Measurements from ENCODE around the gene ACOXL.

The ACOXL gene

DNA sequence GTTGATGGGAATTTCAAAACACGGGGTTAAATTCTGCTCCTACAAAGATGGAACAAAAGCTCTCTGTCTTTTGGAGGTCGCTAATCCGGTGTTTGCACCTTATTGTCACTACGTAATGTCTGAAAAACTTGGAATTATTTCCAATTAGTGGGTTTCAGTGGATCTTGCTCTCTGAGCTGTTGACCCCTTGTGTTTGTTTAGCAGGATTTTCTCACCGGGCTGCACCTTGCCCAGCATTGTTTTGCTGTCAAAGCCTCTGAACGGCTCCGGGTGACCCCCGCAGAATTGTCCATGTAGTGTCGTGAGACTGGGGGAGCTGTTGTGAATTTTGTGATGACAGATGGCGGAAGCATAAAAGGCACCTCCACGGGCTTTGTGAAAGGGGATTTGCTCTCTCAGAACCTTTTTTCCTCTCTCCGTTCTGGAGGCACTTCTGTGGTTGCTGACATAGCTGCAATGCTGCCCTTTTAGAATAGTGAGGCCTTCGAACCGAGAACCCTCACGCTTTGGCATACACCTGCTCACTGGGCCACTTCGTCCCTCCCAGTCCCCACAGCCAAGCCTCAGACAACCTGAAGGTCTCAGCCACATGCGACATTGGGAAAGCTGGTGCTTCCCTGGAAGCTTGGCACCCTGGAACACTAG is 129.4 kb downstream of the ACOXL start:
- DNase-seq, result no peak

DNA sequence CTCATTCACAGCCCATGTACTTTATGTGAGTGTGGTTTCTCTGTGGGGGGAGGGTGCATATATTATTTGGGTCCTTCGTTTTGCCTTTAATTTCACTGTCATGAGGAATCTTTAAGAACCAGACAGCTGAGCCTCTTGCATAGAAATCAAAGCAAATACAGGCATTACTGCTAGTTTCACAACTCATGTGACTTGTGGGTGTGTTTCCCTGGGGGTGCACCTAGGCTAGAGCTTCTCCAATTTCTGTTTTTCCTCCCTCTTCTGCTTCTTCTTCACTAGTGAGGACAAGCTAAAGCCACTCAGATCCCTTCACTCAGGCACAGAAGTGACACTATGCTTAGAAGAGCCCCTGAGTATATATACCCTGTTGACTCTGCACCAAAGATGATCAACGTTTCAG is 131.4 kb downstream of the ACOXL start:
- DNase-seq, result no peak

DNA sequence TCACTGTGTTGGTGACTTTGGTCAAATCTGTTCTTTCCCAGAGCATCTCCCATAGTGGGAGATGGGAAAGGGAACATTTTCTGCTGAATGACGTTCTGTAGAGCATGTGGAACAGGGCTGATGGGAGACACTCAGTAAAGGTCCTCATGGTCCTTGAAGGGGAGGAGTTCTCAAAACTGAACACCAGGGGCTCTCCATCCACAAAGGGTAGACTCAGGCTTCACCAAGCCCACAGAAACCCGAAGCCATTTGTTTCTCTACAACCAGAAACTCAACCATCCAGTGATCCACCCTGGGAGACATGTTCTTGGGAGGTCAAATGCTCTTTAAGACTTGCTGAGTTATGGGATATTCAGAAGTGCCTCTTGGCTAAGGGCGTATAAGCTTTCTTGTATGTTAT is 131.8 kb downstream of the ACOXL start:
- no peak for DNase-seq

DNA sequence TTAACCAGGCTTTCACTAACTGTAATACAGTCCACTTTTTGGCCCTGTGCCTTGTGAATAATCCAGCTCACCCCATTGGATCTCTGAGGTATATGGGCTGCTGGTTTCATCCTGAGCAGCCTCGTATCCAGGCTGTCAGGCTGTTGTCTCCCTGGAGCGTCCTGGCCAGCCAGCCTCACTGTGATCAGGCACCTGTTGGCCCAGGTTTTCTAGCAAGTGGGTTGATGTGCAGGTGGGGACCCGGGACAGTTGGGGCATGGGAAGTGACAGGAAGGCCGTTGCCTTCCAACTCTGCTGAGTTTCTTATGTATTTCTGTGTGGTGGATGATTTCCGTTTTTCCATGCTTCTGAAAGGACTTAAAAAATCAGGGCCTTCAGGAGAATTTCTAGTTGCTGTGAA is 132.4 kb downstream of the ACOXL start:
- DNase-seq, result no peak

DNA sequence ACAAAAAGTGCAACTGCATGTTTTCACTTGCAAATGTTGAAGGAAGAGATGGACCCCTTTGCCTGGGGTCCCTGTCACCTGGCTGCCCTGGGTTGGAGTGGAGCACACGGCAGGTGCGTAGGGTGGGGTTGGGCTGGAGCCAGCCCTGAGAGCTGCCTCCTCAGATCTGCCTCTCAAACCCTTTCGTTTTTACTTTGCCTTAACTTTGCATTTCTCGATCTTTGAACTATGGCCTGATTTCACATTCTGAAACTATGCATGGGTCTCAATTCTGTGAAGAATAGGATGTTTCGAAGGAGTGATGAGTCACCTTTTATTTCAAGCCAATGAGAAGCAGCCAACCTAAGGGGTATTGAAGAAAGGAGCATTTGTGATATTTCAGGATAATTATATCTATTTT is 132.8 kb downstream of the ACOXL start:
- no peak for DNase-seq

DNA sequence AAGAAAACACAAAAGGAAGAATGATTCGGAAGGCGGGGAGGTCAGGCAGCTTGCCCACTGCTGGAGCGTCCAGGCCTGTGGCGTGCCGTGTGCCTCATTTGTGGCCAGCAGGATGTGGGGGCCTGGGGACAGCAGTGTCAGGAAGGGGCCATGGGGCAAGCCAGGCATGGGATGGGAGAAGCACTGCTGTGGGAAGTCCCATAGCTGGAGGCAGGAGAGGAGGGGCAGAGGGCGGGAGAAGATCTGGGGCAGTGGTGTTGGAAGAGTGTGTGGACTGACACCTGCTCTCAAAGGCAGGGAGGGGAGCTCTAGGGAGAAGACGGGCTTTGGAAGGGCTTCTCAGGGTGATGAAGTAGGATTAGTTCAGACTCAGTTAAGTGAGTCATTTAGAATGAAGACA is 133.7 kb downstream of the ACOXL start:
- no peak for DNase-seq

DNA sequence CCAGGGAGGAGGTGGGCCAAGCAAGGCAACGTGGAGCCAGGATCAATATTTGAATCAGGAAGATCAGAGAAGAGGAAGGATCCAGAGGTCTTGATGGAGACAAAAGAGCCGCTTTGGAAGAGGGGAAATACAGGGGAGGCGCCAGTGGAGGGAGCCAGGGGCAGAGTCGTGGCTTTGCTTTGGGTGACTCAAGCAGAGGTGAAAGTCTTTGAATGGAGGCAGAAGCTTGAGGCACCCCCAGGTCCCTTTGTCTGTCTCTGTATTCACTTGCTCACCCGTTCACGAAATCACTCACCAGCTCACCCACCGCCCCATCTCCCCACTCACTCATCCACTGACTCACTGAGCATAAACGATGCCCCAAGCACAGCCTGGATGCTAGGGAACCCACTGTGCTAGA is 134.1 kb downstream of the ACOXL start:
- DNase-seq, result no peak

DNA sequence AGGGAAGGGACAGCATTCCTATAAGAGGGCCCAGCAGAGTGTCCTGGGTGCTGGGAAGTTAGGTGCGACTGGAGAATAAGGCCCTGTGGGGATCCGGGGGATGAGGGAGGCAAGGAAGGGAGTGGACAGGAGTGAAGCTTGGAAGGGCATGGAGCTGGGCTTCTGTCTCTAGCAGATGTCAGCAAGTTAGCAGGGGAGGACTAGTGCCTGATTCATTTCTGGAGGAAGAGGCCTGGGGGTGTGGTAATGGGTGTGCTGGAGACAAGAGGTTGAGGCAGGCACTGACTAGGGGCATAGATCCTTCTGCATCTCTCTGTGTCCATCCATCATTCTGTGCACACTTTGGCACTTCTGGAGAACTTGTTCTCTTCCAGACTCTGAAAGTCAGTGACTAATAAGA is 134.7 kb downstream of the ACOXL start:
- no peak for DNase-seq

DNA sequence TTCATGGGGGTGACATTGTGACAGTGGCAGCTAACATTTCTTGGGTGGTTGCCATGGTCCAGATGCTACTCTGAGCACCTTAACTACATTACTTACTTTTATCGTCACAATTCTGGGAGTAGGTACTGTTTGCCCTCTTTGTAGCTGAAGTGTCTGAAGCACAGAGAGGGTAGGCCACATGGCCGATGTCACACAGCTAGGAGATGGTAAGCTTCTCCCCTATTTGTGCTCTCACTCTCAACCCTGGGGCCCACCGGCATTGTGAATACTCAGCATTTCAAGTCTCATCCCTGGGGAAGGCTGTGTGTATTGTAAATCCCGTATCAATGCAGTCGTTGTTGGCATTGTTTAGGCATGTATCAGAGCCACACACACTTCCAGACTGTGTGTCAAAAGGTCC is 136.6 kb downstream of the ACOXL start:
- DNase-seq, result no peak

DNA sequence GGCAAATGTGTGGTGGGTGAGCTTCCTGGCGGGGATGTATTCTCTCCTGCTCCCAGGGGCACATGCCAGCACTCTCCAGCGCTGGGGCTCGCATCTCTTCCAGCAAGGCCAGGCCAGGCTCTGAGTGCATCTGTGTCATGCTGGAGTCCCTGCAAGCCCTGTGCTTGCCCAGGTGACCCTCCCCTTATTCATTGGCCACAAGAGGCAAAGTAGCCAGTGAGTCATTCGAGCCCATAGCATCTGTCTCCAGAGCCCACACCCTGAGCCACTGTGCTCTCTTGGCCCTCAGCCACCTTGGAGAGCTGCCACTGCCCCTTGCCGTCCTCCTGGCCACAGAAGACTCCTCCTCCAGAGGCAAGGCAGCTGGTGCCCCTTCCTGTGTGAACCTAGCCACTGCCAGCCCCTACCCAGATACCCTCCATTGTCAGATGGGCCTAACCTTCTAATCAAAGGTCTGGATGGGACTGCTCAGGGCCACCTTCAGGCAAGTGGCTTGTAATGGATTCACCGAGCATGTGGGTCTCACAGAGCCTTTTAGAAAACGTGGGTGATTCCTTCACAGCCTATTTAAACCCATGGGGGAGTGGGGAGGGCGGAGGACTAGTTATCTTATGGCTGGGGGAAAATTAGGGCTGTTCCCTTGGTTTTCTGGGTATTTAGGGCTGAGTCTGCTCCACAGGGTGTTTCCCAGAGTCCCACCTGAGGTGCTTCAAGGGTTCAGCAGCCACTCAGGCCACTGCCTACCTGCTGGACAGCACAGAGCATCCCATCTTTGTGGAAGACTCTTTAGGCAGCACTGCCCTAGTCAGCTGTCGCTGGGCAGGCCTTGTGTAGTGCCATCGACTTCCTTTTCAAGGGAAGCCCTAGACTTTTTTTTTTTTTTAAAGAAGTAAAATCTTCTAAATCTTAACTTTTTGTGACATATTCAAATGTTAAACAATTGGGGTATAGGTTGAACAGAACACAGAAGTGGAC is 137.4 kb downstream of the ACOXL start:
- no peak for DNase-seq

DNA sequence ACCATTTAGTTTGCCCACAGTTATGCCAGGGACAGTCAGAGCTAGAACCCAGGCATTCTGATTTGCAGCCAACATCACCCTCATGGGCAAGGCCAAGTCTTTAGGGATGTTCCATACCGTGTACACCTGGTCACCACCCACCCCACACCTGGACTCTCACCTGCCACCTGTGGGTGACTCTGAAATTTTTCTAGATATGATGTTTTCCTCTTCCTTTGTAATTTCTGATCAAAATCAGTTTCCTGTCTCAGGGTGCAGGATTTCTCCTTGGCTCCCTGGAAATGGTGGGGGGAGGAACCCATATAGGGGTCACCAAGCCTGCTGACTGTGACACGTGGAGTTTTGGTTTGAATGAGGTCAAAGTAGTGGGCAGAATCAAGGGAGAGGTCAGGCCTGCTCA is 138.2 kb downstream of the ACOXL start:
- DNase-seq, result no peak

DNA sequence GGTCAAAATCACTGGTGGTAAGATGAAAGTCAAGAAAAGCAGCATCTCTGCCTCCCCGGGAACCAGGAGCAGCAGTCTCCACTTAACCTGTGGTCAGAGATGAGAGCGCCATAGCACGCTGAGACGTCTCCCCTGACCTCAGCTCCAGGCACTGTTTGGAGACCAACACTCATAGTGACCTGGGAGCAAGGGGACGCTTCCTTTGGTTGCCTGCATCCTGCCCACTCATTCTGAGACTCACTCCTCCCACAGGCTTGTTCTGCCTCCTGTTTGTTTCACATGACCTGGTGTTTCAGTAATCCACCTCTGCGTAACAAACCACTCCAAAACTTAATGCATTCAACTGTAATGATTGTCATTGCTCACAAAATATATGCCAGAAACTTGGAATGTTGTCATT is 139.3 kb downstream of the ACOXL start:
- no peak for DNase-seq

DNA sequence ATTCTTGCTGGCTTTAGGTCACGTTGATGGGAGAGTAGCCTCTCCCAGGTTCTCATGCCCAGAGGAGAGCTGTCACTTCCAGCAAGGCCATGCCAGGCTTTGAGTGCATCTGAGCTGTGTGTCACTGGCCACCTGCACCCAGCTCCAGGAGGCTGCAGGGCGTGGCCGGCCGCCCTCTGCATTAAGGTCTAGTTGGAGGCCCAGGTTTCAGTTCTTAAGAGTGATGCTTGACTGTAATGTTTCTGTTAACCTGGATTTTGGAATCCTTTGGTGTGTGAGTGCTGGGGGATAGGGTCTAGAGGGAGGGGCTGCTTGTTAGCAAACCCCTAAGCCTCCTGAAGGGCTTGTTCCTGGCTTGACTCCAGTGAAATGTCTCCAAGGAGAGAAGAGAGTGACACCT is 140.1 kb downstream of the ACOXL start:
- no peak for DNase-seq

DNA sequence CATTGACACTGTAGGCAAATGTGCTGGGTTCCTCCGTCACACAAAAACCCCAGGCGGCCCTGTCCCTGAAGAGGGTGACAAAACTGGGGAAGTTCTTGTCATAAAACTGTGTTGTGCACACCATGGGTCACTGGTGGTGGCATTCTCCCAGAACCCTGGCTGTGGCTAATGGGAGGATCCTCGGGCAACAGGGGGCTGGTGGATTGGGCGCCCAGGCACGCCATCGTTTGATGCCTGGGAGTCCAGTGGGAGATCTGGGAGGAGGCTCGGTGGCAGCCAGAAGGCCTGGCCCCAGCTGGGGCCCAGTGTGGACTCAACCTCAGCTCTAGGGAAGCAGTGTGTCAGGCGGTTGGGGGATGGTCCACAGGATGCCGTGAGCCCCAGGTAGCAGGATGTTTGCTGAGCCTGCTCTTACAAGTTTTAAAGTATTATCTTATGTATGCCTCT is 140.7 kb downstream of the ACOXL start:
- no peak for DNase-seq

DNA sequence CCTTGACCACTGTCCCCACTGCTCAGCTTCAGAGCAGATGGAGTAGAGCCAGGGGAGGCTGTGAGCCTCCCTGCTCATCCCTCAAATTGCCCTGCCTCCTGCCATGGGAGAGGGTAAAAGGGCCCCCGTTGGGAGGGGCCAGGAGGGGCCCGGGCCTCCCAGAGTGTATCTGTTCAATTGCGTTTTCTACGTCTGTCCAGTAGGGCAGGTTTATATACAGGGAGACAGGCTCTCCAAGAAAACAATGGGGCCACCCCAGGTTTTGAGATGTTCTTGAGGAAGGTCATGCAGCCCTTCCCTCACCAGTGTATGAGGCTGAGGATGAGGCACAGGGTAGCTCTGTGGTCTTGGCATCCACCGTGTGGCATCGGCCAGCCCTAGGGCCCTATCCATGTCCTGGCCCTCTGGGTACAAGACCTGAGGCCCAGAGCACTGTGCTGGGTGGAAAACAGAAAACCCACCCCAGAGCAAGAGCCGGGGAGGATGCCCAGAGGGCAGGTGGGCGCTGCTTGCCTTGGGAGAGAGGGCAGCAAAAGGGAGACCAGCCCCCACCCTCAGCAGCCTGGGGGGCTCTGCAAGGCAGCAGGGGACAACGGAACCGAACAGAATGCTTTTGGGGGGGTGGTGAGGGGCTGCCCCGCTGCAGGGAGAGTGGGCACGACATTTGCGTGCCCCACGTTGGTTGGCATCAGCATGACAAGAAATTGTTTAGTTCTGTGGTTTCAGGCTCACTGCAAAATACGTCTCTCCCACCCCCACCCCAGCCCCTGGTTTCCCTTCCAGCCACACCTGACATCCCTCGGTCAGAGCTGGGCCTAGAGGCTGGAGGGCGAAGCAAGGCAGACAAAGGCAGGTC is 141.5 kb downstream of the ACOXL start:
- DNase-seq, result no peak

DNA sequence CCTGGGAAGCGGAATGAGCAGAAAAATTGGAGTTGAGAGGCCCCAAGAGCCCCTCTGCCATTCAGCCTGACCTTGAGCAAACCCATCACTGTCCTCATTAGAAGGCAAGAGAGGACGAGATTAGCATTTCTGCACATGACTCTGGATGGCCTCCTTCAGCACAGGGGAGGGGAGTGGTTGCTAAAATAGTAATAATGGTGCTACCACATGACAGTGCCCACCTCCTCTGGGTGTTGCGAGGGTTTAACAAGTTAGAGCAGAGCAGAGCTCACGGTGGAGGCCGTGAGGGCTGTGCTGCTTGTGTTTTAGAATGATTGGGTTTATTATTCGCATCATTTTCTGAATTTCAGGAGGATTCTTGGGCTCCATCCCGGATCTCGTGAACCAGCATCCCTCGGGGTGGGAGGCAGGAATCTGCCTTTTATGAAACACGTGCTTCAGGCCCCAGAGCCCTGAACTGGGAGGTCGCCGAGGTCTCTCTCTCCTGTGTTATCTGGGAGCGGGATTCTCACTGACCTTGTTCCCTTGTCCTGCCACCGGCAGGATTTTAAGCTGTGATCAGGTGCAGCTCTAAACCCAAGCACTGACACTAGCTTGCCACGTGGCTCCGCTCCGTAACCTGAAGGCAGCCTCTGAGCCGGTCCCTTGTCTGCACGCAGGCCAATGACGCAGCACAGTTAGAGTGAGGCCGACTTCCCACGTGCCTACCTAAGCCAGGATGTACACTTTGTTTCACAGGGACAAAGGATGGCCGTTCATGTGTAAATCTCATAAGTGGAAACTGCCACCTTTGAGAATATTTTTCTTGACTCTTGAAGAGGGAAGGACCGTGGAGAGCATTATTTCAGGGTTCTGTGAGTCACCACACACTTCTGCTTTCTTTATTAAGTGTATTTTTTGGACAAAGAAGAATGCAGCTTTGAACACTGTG is 142.3 kb downstream of the ACOXL start:
- DNase-seq, result no peak

DNA sequence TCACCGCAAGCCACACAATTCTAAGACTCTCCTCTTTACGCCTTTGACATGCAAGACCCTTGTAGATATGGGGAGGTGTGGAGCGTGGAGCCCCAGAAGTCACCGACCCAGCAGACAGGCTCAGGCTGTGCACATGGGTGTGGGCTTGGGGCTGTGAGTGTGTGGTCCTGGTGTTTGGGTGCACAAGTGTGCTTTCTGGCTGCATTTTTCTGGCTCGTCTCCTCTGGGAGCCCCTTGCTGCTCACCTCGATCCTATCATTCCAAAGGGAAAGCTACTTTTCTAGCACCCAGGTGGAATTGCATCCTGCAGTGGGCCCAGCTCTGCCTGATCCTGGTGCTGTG is 143.0 kb downstream of the ACOXL start:
- DNase-seq, result no peak

DNA sequence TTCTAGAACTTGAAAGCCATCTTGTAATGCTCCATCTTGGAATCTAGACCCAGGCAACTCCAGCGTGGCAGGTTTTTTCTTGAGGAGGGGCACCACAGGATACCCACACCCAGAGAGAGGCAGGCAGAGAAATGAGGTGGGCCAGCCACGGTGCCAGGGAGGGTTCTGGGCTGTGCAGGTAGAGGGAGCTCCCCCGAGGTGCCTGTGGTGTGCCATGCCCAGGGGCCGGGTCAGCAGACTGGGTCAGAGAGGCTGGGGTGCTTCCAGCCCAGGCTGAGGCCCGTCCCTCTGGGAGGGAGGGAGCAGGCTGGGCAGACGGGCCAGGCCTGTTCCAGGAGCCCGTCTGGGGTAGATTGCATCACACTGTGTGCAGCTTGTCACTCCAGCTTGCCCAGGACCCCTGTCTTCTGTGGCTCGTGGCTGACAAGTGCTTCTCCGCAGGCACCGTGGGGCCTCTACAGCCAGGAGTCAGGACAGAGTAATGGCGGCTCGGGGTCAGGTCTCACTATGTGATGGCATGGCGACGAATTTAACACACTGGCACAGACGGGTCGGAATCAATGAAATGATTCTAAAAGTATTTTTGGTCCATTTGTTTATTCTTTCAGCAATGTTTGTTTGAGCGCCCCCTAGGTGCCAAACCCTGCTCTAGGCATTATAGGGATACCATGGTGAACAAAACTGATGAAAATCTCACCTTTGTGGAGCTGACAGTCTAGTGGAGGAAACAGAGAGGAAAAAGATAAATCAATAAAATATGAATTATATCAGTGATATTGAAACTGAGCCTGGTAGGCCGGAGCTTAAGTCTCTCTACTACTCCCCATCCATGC is 144.0 kb downstream of the ACOXL start:
- no peak for DNase-seq

DNA sequence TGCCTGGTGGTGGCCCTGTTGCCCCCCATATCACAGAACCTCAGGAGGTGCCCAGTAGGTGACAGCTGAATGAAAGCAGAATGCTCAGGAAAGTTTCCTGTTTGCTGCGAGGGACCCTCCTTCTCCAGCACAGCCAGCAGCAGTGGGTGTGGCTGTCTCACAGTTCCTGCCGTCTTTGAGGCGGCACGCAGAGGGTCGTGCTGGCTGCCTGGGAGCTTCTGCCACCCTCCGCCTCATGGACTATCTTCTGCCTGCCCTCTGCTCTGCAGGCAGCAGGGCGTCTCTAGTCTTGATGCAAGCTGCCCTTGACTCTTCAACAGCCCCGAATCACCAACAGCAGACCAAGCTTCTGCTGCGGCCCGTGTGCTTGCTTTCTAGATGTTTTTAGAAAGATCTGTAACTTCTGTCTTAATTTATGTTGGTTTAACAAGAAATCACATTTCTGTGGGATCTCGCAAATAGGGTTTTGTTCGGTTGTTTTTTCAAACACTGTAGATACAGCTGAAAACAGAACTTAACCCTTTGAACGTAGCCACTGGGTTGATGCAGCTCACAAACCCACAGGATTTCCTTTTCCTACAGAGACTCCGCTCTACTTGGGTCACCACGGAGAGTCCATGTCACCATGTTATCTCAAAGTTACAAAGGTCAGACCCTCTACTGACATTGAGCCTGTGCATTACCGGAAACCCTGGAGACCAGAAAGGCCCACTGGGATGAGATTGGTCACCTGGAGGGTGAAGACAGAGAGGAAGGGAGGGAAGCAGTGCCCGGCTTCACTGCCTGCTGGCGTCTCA is 144.9 kb downstream of the ACOXL start:
- DNase-seq, result no peak

DNA sequence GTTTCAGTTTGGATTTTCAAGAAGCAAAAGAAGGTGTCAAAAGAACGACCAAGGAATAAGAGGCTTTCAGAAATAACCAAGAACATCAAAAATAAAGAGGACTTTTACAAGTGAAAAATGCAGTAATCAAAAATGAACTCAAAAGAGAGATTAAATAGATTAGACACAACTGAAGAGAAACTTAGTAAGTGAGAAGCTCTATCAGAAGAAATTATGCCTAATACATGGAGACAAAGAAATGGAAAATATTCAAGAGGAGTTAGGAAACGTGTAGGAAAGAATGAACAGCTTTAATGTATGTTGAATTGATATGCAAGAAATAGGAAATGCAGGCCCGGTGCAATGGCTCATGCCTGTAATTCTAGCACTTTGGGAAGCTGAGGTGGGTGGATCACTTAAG is 145.8 kb downstream of the ACOXL start:
- no peak for DNase-seq

DNA sequence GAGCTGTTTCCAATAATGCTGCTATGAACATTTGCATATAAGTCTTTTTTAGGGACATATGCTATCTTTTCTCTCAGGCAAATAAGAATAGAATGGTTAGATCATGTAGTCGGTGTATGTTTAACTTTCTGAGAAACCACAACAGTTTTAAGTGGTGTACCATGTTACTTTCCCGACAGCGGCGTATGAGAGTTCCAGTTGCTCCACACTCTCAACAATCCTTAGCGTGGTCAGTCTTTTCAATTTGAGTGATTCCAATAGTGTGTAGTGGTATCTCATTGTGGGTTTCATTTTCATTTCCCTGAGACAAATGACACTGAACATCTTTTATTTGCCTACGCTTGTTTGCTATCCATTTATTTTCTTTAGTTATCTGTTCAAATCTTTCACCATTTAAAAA is 149.5 kb downstream of the ACOXL start:
- no peak for DNase-seq

Data from fibroblast of skin of right biceps (primary cell).